HG02610 (cell line): Measurements from ENCODE around the gene PLPP4.

Experiments
- ATAC-seq: cut with Tn5 transposase; IDR thresholded peaks from one replicate; pipeline ENCODE4 v1.9.1; 2021; ENCODE audit warnings: mild to moderate bottlenecking, moderate library complexity; ENCODE audit not compliant: unreplicated experiment

PLPP4 gene

DNA sequence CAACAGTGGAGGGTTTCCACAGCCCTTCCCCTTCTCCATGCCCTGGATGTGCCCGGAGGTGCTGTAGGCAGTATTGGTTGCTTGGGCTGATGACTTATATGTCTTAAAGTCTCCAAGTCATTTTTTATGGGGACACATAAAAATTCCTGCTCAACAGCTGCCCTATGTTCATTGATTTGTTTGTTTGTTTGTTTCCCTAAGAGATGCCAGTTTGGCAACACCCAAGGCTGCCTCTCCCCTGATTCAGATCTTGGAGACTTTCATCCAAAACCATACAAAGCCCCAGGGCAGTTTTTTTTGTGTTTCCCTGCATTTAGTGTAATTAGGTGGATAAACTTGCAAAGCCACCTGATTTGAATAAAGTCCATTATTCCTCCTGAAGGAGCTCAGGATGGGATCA is 115.3 kb downstream of the PLPP4 start:
- no peak for ATAC-seq

DNA sequence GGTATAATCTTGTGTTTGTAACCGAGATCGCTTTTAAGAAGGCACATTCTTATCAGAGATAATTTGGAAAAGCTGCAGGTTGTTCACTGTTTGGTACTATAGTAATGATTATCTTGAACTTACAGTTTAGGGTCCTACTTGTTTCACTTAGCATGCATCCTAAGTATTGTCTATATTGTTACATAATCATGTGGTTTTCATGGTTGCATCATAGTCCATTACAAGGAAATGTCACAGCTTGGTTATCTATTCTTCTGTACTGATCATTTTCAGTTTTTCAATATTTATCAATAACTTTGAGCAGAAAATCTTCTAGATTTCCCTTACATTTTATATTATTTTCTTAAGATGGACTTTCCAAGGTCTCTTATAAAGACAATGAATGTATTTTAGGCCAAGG is 116.3 kb downstream of the PLPP4 start:
- no peak for ATAC-seq

DNA sequence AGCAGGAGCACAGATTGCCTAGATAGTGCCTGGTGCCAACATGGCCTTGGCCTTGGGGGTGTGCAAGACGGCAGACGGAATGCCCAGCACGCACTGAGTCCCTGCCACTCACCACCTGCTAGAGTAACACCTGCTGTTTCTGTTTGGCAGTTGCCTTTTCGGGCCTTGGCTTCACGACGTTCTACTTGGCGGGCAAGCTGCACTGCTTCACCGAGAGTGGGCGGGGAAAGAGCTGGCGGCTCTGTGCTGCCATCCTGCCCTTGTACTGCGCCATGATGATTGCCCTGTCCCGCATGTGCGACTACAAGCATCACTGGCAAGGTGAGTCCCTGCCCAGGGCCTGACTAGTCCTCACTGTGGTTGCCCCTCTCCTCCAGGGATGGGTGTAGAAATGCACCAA is 118.0 kb downstream of the PLPP4 start:
- ATAC-seq: no peak

DNA sequence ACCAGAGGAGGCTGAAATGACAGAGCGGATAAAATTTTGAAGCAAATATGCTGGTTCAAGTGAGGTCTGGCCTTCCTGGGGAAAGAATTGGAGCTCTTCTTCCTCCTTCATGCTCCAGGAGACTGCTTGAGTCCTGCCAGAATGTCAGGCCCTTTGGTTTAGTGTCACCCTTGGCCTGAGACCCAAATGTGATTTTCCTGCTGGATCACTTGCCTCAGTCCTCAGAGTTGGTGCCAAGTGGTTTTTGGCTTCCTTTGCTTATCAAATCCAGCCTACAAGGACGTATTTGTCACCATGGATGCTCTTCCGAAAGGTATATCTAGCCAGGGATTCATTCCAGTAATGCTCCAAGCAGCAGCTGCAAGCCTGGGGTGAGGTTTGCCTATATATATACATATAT is 118.4 kb downstream of the PLPP4 start:
- ATAC-seq: no peak

DNA sequence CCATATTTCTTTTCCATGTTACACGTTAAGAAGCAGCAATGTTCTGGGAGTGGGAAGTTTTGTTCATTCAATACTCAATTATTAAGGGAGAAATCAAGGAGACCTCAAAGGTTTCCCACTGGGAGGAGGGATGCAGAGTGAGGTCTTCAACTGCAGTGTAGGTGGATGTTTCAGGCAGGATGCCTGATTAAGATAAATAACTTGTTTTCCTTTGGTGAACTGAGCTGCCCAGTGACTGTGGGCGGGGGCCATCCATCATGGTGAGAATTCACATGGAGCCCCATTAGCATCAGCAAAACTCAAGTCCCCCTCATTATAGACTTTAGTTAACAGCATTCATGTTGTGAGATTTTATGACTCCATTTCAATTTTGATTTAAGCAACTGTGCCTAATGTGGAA is 121.1 kb downstream of the PLPP4 start:
- no peak for ATAC-seq

DNA sequence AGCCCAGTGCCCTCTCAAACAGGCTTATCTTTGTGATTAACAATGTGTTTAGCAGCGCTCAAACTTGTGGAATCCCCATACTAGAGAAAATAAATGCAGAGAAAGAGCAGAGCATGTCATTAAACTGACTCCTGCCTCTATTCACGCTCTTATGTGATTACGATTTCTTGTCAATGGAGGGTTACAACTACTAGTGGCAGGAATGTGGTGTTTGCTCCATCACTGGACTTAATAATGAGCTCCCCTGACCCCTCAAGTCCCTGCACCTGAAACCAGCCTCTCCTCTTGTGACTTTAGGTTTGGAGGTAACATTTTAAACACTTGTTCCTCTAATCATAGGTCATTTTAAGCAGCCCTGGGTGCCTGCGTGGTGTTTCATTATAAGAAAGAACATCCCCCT is 121.9 kb downstream of the PLPP4 start:
- ATAC-seq: no peak

DNA sequence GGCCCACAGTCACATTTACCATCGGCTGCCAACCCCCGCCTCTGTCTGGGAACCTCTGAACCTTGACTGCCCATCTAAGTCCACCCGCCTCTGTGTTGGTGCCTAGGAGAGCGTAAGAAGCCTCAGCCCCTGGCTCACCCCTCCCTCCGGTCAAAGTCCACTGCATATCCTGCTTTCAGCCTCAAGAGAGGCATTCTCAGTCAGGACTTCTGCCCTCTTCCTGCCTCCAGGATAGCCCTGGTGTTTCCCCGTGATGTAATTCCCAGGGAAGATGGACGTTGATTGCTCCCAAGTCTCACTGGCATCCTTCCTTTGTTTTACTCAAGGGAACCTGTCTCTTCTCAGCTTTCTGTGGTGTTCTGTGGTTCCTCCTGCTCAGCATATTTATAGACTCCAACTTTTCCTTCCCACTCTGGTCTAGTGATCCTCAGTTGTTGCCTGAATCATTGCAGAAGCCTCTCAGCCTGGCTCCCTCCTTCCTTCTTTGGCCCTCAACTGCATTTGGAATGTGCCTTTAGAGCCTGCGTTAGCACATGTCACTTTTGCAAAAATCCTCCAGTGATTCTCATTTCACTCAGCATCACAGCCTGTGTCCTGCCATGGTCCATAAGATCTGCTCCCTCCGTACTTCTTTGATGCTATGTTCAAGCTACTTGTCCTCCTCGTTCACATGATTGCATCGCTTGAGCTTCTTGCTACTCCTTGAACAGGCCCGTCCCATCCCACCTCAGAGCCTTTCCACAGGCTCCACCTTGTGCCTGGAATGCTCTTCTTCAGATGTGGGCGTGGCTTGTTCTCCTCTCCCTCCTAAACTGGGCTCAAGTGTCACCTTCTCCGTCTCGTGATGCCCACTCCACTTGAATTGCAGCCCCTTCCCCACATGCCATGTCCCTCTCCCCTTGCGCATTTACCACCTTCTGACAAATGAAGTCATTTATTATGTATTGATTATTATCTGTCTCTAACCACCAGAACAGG is 124.2 kb downstream of the PLPP4 start:
- no peak for ATAC-seq

DNA sequence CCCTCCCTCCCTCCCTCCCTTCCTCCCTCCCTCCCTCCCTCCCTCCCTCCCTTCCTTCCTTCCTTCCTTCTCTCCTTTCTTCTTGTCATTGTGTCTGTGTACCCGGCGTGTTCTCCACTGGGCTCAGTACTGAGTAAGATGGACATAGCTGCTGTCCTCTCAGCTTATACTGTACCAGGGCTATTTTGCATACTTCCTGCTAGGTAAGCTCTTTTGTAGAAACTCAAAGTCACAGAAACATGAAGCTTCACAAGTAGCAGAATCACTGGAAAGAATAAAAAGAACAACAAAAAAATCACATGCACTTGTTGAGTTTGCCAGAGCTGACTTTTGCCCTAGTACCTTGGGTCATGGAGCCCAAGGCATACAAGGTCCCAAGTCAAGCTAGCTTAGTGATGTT is 125.7 kb downstream of the PLPP4 start:
- ATAC-seq: no peak

DNA sequence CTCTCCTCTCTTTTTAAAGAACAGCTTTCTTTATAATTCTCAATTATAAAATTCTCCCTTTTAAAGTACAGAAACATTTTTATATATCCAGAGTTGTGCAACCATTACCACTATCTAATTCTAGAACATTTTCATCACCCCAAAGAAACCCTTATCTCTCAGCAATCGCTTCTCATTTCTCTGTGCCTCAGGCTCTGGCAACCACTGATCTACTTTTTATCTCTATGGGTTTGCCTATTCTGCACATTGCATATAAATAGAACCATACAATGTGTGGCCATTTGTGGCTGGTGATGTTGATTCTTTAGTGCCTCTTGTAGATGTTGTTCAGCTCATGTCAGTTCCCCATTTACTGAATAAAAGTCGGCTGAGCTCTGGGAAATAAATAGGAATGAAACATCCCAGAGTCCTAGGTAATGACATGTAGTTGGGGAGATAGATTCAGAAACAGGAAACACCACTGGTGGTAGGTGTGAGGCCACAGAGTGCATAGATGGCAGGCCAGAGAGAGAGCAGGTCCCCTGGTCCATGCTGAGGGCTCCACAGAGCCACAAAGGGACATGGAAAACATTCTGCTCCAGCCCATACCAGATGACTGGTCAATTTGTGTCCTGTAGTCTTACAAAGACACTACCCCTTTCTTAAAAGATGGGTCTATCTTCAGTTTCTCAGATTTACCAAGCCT is 126.5 kb downstream of the PLPP4 start:
- ATAC-seq: no peak

DNA sequence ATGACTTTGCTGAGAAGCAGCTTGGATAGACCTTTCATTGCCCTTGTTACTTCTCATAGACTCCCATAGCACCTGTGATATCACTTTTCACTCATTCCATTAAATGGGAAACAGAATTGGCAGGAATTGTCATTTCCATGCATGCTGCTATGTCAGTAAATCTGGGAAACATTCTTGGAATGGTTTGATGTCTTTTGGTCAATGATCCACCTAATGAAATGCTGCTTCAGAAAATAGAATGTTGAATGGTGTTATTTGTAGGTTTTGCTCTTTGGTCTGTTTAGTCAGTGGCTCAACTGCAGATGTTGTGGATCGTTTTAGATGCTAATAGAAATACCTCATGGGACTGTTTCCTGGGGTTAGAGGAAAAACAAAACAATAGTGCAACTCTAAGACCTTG is 127.8 kb downstream of the PLPP4 start:
- ATAC-seq: no peak

DNA sequence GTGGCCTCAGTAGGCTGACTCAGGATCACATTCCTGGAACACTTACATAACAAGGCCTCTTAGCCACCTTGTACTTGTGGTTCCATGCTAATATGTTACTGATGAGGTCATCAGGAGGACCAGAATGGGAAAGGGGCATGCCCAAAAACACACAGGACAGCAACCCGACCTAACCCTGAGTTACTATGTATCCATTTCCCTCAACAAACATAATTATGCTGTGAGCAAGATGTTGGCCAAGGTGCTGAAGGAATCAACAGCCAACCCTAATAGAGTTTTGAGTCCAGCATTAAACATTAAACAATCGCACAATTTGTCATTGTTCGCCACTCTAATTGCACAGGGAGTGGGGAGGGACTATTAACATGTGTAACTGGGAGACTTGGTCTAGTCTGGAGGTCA is 129.4 kb downstream of the PLPP4 start:
- ATAC-seq: no peak

DNA sequence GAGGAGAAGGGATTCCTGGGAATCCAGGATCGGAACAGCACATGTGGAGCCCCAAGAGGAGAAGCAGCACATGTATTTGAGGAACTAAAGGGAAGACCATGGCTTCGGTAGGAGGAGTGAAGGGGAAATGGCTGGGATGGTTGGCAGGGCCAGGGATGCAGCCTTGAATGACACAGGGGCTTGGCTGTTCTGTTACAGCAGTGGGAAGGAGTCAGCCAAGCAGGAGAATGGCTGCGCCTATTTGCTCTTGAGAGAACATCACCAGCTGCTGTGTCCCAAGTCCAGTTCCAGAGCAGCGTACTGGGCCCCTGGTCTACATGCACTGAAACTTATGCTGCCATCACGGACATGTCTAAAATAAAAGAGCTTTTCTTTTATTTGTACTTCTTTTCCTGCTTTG is 130.0 kb downstream of the PLPP4 start:
- ATAC-seq: no peak

DNA sequence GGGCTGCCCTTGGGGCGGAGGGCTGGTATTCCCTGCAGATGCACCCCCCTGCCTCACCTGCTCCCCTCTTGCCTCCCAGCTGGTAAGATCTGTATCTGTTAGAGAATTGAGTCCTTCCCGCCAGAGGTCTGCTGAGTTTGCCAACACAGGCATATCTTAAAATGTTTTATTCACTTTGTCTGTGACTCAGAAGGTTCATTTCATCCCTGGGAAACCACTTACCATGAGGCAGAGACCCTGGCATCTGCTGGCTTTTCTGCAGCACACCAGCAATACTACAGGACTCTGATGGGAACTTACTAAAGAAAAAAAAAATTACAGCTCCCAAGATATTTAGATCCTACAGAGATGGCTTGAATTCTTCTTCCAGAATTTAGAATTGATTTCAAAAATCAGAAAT is 131.3 kb downstream of the PLPP4 start:
- no peak for ATAC-seq

DNA sequence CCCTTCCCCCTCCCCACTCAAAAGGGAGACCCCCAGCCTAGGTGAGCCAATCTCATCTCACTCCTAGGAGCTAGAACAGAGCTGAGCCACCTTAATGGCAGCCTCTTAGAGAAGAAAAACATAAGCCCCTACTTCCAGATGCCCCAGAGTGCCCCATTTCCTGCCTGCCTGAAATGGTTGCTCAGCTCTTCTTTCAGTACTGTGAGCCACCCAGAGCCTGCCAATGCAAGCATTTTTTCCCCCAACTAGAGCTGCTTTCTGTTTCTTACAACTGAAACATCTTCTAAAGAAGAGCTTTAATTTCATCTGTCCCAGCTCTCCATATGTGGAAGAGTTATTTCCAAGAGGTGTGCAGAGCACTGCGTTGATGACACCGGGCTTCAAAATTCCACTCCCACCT is 136.7 kb downstream of the PLPP4 start:
- ATAC-seq: no peak

DNA sequence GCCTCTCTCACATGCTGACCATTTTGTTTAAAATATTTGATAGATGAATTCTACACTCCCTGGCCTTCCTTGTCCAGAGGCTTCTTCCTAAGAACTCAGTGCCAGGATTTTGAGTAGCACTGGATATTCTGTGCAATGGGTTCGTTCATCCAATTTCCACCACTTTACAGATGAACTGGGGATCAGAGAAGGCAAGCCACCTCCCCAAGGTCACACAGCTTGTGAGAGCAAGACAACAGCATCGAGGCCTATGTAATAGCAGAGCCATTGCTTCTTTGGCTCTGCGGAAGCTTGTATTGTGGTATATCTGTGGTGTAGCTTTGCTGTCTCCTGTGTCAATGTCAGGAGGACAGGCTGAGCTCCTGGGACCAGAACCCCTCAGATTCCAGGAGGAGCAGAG is 140.9 kb downstream of the PLPP4 start:
- no peak for ATAC-seq

DNA sequence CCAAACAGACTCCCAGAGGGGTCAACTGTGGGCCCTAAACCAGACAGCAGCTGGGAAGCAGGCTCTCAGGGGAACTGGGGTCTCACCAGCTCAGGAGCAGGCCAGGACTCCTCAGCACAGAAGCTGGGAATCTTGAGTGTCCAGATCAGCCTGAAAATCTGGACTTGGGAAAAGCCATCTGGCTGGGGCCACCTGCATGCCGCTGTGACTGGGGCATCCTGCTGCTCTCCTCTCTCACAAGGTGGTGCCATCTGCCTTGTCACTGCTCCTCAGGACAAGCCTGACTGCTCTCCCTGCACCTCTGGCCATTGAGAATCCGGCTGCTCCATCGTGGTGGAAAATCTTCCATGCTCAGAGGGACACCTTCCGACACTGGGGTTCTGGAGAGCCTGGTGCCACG is 141.4 kb downstream of the PLPP4 start:
- no peak for ATAC-seq

DNA sequence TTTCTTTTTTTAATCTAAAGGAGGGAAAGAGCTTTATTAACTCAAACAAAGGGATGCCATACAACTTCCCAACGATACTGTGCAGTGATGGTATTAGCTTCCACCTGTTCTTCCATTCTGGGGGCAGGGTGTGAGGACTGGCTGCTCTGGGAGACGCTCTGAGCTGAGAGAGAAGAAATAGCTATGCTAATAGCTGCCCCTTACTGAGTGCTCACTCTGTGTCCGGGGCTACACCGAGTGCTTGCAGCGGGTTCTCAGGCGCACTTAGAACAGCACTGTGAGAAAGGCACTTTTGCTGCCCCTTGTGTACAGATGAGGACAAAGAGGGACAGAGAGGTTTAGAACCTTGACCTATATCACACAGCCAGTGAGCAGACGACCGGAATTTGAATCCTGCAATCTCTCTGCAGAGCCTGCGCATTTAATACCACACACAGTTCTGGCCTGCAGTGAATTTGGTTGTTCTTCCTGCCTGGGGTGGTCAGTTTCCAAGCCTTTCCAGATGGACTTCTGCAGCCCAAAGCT is 142.2 kb downstream of the PLPP4 start:
- no peak for ATAC-seq

DNA sequence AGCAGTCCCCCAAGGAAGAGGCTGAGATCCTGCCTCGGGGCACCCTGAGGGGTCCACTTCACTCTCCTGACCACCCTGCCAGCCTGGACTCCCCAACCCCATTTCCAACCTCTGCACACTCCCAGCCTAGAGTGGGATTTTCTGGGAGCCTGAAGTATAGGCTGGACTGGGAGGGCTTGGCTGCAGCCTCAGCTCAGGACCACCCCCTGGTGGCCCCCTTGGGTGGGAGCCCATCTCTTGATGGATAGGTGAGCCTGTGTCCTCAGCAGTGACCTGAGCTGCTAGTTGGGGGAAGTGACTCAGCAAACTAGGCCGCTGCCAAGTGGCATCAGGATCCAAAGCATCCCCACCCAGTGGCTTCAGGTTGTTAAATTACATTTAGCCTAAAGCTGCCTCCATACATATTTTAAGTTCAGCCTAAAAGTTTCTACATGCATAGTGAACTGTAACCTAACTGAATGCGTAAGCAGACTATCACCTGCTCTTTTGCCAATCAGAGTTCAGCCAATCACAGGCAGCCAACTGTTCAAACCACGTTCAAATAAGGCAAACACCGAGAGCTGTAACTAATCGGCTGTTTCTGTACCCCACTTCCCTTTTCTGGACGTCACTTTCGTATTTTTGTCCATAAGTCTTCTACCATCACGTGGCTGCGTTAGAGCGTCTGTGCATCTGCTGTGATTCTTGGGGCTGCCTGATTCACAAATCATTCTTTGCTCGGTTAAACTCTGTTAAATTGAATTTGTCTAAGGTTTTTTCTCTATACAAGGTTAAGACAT is 144.0 kb downstream of the PLPP4 start:
- no peak for ATAC-seq

DNA sequence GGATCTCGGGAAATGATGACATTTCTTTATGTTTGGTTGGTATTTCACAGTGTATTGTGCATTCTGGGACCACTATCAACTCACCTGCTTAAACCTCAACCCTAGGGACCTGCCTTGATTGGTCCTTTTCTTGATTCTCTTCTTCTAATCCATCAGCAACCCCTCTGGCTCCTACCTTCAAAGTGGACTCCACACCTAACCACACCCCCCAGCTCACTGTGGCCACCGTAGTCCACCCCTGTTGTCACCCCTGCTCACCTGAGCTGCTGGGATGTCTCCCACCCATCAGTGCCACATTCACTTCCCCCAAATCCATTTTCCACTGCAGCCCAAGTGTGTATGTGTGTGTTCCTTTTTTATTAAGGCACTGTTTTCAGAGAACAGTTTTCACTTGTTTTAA is 145.0 kb downstream of the PLPP4 start:
- ATAC-seq: no peak

DNA sequence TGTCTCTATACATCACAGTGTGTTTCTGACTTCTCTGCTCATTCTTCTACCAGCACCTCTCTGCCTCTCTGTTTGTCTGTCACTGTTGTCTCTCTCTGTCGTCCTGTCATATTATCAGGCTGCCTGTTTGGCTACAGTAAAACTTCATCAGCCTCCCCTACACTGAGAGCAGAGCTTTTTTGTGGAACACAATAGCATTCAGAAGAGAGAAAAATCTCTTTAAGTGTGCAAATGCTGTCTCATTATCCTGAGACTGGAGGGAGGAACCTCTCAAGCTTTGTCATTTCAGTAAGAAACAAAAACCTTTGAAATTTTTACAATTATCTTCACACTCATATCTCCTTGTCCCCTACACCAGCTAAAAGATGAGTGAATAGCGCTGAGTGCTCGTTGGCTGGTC is 148.4 kb downstream of the PLPP4 start:
- ATAC-seq: no peak

DNA sequence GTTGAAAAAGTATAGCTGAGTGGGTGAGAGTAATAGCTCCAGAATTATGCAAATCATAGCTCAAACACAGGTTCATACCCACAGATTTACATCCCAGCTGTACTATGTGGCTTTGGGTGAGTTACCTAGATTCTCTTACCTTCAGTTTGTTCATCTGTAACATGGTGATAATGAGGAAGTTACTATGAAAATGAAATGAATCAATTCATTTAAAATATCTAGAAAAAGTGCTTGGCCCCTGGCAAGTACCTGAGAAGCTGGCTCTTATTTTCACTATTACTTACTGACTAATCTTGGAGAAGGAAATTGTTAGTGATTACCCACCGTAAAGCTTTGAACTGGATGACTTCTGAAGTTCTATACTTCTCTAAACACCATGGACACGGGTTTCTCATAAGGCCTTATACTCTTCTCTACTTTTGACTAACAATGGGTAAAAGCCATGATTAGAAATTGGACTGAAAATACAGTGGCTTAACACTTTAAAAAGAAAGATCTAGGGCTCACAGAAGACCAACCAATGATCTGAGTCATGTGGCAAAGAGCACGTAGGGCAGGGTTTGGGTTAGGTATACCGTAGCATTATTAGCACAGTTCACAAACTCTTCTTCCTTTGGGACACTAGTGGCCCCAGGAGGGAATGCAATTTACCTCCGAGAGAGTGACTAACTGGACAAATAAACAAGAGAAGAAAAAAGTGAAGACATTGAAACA is 149.2 kb downstream of the PLPP4 start:
- ATAC-seq: peak; percentile 80
